ENCODE data around the gene C12orf76. TPM values are rescaled to one million over a fixed set of nuclear protein-coding genes. Genes with fewer than 3 reads are reported as not detected.

The C12orf76 gene
- polyA plus RNA-seq, 3 donors = 29.8 to 44.8 (median 31.0) TPM

GRCh38 chr12:110004598-110004997 is 43.7 kb downstream of the C12orf76 start:
- DNase-seq (ENCODE audit: extremely low read depth in 1 of 11, low read depth in 9 of 11, low spot score in 4 of 11) = no peak

GRCh38 chr12:110002676-110003515 is 45.4 kb downstream of the C12orf76 start:
- DNase-seq (ENCODE audit: extremely low read depth in 1 of 11, low read depth in 9 of 11, low spot score in 4 of 11) = no peak

GRCh38 chr12:110001596-110001995 is 46.7 kb downstream of the C12orf76 start:
- no peak for DNase-seq (ENCODE audit: extremely low read depth in 1 of 11, low read depth in 9 of 11, low spot score in 4 of 11)

- DNase-seq (ENCODE audit: extremely low read depth in 1 of 11, low read depth in 9 of 11, low spot score in 4 of 11) = no peak
These were observed 48.3 kb downstream of the C12orf76 start for GRCh38 chr12:109999983-110000505.

- no peak for DNase-seq (ENCODE audit: extremely low read depth in 1 of 11, low read depth in 9 of 11, low spot score in 4 of 11)
These were observed 48.7 kb downstream of the C12orf76 start for GRCh38 chr12:109999649-109999971.

- DNase-seq (ENCODE audit: extremely low read depth in 1 of 11, low read depth in 9 of 11, low spot score in 4 of 11) = peak; percentile 85 to 94 (median 89)
These were observed 49.2 kb downstream of the C12orf76 start, which contains the start of gene ANKRD13A for GRCh38 chr12:109998904-109999648. ANKRD13A (plus strand) TSS chr12:109999430; CDS start chr12:109999689, 259 bp downstream.

GRCh38 chr12:109998241-109998903 is 50.0 kb downstream of the C12orf76 start:
- DNase-seq (ENCODE audit: extremely low read depth in 1 of 11, low read depth in 9 of 11, low spot score in 4 of 11) = no peak

GRCh38 chr12:109997393-109997792 is 50.9 kb downstream of the C12orf76 start:
- no peak for DNase-seq (ENCODE audit: extremely low read depth in 1 of 11, low read depth in 9 of 11, low spot score in 4 of 11)

GRCh38 chr12:109996483-109996853 is 51.9 kb downstream of the C12orf76 start:
- DNase-seq (ENCODE audit: extremely low read depth in 1 of 11, low read depth in 9 of 11, low spot score in 4 of 11) = no peak

GRCh38 chr12:109995686-109996482 is 52.4 kb downstream of the C12orf76 start, which contains the start of gene GIT2:
GIT2 (minus strand) TSS chr12:109996368; CDS start chr12:109996224, 144 bp downstream.
- peak; percentile 74 to 90 (median 84) for DNase-seq (ENCODE audit: extremely low read depth in 1 of 11, low read depth in 9 of 11, low spot score in 4 of 11)

GRCh38 chr12:109995361-109995685 is 53.0 kb downstream of the C12orf76 start:
- DNase-seq (ENCODE audit: extremely low read depth in 1 of 11, low read depth in 9 of 11, low spot score in 4 of 11) = no peak

- no peak for DNase-seq (ENCODE audit: extremely low read depth in 1 of 11, low read depth in 9 of 11, low spot score in 4 of 11)
These were observed 53.7 kb downstream of the C12orf76 start for GRCh38 chr12:109994401-109995175.

GRCh38 chr12:109993091-109993490 is 55.2 kb downstream of the C12orf76 start:
- no peak for DNase-seq (ENCODE audit: extremely low read depth in 1 of 11, low read depth in 9 of 11, low spot score in 4 of 11)

- DNase-seq (ENCODE audit: extremely low read depth in 1 of 11, low read depth in 9 of 11, low spot score in 4 of 11) = no peak
These were observed 56.7 kb downstream of the C12orf76 start for GRCh38 chr12:109991586-109991985.

Measured in renal cortex interstitium (tissue), 11 donors.